ENCODE data around the gene CEP57L1.
"Not testable (repeated sequence)": the region's sequence is repeated elsewhere in the genome, so short reads cannot be mapped to it uniquely, and the experiment has no call there.

Gene CEP57L1

DNA sequence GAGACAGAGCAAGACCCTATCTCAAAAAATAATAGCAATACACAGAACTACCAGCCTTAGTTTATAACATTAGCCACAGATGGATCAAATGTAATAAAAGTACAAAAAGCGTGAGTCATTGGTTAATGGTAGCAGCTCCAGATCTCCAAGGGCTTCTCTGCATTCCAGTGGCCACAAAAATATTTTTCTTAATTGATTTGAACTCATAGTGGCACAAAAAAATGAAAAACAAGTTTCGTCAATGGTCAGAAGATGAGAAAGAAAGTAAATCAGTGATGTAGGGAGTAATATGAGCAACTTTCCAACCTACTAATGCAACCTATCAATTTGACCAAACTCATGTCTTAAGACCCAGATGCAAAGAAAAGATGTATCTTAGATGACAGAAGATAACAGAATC is 79.6 kb downstream of the CEP57L1 start:
- peak; percentile 7 for DNase-seq (ENCODE audit: low spot score)

DNA sequence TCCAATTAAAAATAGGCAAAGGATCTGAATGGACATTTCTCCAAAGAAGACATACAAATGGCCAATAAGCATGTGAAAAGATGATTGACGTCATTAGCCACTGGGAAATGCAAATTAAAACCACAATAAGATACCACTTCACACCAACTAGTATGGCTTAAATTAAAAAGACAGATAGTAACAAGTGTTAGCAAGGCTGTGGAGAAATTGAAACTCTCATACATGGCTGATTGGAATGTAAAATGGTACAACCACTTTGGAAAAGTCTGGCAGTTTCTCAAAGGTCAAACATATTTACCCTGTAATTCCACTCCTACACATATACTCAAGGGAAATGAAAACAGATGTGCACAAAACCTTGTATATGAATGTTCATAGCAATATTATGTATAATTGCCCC is 83.6 kb downstream of the CEP57L1 start:
- DNase-seq (ENCODE audit: low spot score): no peak

DNA sequence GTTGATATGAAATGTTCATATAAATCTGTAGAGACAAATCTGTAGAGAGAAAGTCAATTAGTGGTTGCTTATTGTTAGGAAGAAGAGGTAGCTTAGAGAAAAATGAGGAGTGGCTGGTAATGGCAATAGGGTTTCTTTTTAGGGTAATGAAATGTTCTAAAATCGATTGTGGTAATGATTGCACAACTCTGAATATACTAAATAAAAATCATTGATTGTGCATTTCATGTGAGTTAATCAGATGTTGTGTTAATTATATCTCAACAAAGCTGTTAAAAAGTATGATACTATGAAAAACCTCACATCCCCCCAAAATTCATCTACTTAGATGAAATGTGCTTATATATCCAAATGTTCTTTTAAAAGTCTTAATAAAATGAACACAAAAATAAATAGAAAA is 84.2 kb downstream of the CEP57L1 start:
- no peak for DNase-seq (ENCODE audit: low spot score)

DNA sequence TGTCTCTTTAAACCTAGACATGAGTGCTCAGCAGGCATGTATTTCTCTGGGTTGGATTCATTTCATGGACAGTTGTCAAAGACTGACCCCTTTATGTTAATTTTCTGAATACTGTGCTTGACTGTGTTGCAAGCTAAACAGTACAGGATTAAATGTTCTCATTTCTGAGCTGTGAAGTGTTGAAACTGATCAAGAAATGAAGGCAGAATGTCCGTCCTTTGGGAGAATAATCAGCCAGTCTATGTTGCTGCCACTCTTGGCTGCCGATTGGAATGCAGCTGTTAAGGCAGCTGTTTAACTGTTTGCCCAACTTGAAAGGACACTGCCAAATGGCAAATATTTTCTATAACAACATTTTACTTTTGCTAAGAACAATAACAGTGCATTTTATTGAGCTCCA is 87.3 kb downstream of the CEP57L1 start:
- no peak for DNase-seq (ENCODE audit: low spot score)

DNA sequence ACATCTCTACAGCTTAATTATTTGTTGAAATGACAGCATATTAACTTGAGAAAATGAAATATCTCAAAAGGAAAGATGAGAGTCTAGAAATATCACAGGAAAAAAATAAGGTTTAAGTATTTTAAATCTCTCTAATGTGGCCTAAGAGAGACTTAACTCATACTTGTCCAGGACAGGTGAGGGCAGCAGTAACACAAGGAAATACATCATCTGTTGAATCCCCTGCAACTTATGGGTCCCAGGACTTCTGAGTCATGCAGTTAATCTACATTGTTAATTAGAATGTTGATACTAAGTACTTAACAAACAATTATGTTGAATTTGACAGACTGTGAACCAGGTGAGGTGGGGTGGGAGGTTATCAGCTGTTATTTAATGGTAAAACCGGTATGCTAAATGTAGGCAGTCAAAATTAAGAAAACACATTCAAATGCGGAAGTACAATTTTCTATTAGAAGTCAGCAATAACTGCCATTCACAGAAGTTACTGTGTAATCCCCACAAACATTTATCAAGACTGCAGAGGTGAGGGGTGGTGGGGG is 87.9 kb downstream of the CEP57L1 start:
- no peak for DNase-seq (ENCODE audit: low spot score)

DNA sequence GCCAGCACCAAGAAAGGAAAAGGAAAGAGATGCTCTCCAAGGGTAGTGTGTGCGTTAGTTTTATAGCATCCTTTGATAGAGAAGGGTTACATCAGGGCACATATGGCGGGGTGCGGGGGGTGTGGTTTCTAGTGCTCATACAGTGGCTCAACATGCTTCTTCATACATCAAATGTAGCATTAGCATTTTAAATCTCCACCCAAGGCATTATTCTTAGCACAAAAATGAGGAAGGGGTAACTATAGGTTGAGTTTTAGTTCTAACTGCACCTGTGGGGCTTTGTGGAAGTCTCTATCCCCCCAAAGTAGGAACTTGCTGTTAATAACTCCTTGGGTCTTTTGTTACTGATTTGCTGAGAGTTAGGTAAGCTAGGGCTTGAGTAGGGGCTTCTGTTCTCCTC is 89.3 kb downstream of the CEP57L1 start:
- DNase-seq (ENCODE audit: low spot score): no peak

DNA sequence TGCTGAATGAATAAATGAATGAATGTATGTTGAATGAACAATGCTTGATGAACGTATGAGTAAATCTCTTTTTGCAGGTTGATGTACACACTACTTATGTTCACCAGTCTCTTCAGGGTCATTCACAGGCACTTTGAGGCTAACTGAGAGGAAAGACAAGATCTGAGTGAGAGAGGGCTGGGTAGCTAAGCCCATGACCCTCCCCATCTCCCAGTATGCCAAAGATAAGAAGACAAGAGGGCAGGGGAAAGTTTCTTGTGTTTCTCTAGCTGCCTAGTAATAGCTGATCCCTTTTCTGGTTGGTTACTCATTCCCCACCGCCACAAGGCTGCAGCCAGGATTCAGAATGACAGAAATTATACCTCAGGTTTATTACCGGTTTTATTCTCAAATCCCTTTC is 90.7 kb downstream of the CEP57L1 start:
- no peak for DNase-seq (ENCODE audit: low spot score)

DNA sequence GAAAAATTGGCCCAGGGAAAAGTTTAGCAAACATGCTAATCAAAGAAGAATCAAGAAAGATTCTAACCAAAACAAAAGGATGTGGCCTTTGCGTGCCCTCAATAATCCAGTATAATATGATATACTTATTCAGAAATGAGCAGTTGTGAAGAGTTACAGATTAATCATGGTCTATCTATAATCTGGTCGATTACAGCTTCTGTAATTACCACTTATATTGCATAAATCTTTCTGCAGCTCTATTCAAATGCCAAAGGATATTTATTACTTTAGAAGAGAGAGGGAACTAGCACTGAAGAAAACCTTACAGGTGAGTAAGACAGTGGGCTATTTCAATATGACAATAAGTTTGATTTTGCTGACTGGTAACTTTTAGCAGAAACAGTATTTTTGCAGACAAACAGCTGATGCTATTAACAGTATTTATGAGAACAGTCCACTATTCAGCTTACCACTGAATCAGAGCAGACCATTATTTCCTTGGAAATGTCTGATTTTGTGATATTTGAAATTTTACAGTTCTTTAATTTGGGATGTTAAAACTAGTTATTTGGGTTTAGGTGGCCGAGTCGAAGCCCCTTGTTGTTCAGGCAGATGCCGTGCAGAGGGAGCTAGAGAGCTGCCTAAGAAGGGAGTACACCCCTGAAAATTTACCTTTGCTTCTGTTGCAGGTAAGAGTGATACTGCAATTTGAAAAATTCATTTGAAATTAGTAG is 92.2 kb downstream of the CEP57L1 start:
- peak; percentile 20 for DNase-seq (ENCODE audit: low spot score)

DNA sequence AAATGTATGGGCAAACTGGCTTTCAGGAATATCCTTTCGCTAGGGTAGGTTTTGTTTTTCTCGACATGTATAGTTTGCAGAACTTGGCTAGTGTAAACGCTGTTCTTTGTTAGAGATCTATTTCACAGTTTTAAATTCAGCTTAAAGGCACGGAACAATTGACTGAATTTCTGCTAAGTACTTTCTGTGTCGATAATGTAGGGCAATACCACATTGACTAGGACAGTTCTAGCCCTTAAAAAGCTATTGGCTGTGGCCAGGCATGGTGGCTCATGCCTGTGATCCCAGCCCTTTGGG is 92.8 kb downstream of the CEP57L1 start:
- DNase-seq (ENCODE audit: low spot score): no peak

DNA sequence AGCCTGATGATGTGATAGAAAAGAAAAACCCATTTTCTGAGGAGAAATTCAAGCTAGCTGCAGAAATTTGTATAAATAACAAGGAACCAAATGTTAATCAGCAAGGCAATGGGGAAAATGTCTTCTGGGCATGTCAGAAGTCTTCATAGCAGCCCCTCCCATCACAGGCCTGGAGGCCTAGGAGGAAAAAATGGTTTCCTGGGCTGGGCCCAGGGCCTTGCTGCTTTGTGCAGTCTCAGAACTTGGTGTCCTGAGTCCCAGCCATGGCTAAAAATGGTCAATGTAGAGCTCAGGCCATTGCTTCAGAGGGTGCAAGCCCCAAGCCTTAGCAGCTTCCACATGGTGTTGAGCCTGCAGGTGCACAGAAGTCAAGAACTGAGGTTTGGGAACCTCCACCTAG is 96.1 kb downstream of the CEP57L1 start:
- not testable (repeated sequence) for DNase-seq (ENCODE audit: low spot score)

DNA sequence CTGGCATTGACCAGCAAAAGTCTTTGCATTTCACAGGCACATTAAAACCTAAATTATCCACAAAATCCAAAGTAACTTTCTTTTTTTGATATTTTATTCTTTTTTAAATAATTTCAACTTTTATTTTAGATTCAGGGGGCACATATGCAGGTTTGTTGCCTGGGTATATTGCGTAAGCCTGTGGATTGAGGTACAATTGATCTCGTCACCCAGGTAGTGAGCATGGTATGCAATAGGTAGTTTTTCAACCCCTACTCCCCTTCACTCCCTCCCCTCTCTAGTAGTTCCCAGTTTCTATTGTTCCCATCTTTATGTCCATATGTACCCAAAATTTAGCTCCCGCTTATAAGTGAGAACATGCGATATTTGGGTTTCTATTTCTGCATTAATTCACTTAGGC is 97.6 kb downstream of the CEP57L1 start:
- no peak for DNase-seq (ENCODE audit: low spot score)

DNA sequence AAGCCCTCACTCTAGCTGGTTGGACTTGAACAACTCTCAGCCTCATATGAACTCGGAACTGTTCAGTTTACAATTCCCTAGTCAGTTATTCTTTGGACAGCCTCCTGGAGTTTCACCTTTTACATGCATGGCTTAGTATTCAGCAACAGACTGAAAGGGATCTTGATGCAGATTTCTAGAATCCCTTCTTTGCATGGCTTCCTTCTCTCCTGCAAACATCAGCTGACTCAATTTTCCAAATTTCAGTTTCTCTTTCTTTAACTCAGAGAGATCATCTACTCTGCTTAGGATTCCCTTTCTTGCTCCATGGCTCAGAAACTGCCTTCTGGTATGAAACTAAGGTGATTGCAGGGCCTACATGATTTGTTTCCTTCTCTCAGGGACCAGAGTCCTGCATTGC is 99.6 kb downstream of the CEP57L1 start:
- no peak for DNase-seq (ENCODE audit: low spot score)

DNA sequence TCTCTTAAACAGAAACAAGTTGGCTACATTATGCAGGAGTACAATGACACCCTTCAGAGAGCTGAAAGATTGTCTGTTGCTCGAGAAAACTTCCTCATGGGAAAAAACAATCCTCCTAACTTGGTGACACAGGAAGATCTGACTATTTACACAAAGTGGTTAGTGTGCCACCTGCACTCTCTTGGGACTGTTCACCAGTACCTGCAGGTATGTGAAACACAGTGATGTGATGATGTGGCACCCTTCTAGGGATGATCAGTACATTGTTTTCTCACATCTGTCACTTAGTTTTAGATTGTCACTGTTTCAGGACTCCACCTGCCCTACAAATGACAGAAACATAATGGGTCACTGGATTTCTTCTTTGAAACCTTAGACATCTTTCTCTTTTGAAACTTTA is 101.8 kb downstream of the CEP57L1 start:
- DNase-seq (ENCODE audit: low spot score): no peak

DNA sequence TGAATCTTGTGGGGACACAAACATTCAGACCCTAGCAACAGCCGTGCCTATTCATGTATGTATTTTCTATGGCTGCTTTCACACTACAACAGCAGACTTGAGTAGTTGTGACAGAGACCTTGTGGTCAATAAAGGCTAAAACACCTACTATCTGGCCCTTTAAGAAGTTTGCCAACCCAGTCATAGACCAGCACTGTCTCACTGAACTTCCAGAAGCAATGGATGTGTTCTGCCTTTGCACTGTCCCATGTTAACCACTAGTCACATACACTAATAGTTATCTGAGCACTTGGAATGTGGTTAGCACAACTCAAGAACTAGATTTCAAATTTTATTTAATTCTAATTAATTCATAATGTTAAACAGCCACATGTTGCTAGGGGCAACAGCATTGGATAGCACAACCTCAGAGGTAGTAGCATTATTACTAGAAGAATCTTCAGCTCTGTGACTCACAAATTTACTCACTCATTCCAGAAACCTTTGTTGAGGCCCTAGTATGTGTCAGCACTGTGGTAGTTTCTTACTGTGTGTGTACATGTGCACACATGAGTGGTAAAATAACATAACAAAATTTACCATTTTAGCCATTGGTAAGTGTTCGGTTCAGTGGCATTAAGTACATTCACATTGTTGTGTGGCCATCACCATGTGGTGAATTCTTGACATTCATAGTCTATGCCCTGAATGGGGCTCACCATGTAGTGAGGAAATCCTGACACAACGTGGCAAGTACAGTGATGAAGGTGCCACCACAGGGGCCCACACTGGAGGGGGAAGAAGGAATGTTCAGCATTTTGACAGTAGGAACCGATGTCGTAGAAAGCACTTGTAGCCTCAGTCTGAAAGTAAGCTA is 107.3 kb downstream of the CEP57L1 start:
- no peak for DNase-seq (ENCODE audit: low spot score)

DNA sequence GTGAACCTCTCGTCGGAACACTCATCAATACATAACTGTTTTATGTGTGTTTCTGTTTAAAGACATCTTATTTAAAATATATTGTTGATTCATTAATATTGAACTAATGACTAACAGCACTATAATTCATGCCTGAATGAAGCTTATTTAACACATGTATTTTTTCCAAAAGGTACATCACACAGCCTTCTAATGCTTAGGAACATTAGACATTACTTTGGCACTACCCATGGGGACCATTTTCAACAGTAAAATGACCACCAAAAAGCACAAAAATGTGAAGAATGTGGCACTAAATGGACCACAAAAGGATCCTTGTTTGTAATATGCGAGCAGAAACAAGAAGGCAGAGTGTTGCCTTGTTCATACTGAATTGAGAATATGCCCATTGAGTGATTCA is 109.2 kb downstream of the CEP57L1 start:
- no peak for DNase-seq (ENCODE audit: low spot score)

DNA sequence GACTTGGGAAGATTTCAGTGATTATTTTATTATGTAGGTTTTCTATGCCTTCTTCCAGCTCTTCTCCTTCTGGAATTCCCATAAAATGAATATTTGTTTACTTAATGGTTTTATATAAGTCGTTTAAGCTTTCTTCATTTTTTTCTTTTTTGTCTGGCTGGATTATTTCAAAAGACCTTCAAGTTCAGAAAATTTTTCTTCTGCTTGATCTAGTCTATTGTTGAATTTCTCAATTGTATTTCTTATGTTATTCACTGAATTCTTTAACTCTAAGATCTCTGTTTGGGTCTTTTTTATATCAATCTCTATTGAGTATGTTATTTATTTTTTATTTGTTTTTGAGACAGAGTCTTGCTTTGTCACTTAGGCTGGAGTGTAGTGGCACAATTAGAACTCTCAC is 117.4 kb downstream of the CEP57L1 start:
- DNase-seq (ENCODE audit: low spot score): no peak

Measured in AG08396 (cell line).